CD14-positive monocyte (primary cell): ENCODE measurements around the gene COG2. TPM values are rescaled to one million over a fixed set of nuclear protein-coding genes. Genes with fewer than 3 reads are reported as not detected.

Source experiments
- DNase-seq, 3 donors: peaks; one replicate each; pipeline ENCODE4 v3.0.0-alpha.2; 2011 to 2022
- H2AFZ ChIP-seq: 2 replicates; pipeline ENCODE4 v1.6.0; 2012; ENCODE audit warnings: mild to moderate bottlenecking, low read depth, low read length, inconsistent platforms; ENCODE audit not compliant: insufficient read depth, poor library complexity, severe bottlenecking
- H3K27ac ChIP-seq, 2 donors: 1 replicate in 1 of 2; 2 replicates in 1 of 2; pipeline ENCODE4 v1.5.1; 2012 to 2013; ENCODE audit warnings: low read length in 2 of 2, control low read depth in 1 of 2, inconsistent platforms in 1 of 2, low read depth in 1 of 2, mild to moderate bottlenecking in 1 of 2
- H3K27me3 ChIP-seq, 2 donors: one replicate each; pipeline versions ENCODE4 v1.6.0 to v1.6.1; 2011 to 2013; ENCODE audit warnings: low read length in 2 of 2; ENCODE audit not compliant: control insufficient read depth in 2 of 2, insufficient read depth in 2 of 2
- H3K36me3 ChIP-seq, 2 donors: replicated peaks in 1 of 2; 1 replicate in 1 of 2; 2 replicates in 1 of 2; pipeline versions ENCODE4 v1.5.1 to v1.6.1; 2012 to 2013; ENCODE audit warnings: low read length in 2 of 2, control low read depth in 1 of 2, inconsistent platforms in 1 of 2, mild to moderate bottlenecking in 1 of 2; ENCODE audit not compliant: insufficient read depth in 2 of 2, control insufficient read depth in 1 of 2
- H3K4me1 ChIP-seq, 2 donors: 1 replicate in 1 of 2; 2 replicates in 1 of 2; pipeline versions ENCODE4 v1.5.1 to v1.6.1; 2012 to 2013; ENCODE audit warnings: low read length in 2 of 2, control low read depth in 1 of 2, inconsistent platforms in 1 of 2, mild to moderate bottlenecking in 1 of 2, moderate library complexity in 1 of 2; ENCODE audit not compliant: insufficient read depth in 2 of 2, control insufficient read depth in 1 of 2
- H3K4me2 ChIP-seq: replicated peaks from 2 replicates; pipeline ENCODE3; 2012; ENCODE audit warnings: low read length, moderate library complexity, mild to moderate bottlenecking; ENCODE audit not compliant: poor library complexity, severe bottlenecking; ENCODE audit errors: extremely low read depth
- H3K4me3 ChIP-seq, 3 experiments: fragments of 200-600 bp in 1 of 3; sonication (generic) in 1 of 3; replicated peaks in 1 of 3; 1 replicate in 2 of 3; 2 replicates in 1 of 3; pipeline ENCODE4 v1.5.1; 2011 to 2013; ENCODE audit warnings: low read length in 3 of 3, mild to moderate bottlenecking in 3 of 3, control low read depth in 2 of 3, low read depth in 2 of 3, inconsistent platforms in 1 of 3, moderate library complexity in 1 of 3
- H3K79me2 ChIP-seq: 2 replicates; pipeline ENCODE4 v1.6.0; 2012; ENCODE audit warnings: mild to moderate bottlenecking, control low read depth, inconsistent platforms, low read length, moderate library complexity; ENCODE audit not compliant: insufficient read depth
- H3K9ac ChIP-seq: 2 replicates; pipeline ENCODE4 v1.6.0; 2017; ENCODE audit warnings: low read length, mild to moderate bottlenecking; ENCODE audit not compliant: insufficient read depth, poor library complexity, severe bottlenecking
- H3K9me3 ChIP-seq, 2 donors: replicated peaks in 1 of 2; 1 replicate in 1 of 2; 2 replicates in 1 of 2; pipeline versions ENCODE4 v1.5.1 to v1.6.1; 2012 to 2013; ENCODE audit warnings: low read length in 2 of 2, control low read depth in 1 of 2; ENCODE audit not compliant: control insufficient read depth in 1 of 2, insufficient read depth in 1 of 2
- H4K20me1 ChIP-seq: 2 replicates; pipeline ENCODE4 v1.6.0; 2012; ENCODE audit warnings: mild to moderate bottlenecking, low read length, control low read depth, moderate library complexity; ENCODE audit not compliant: insufficient read depth
- H3K27ac Mint-ChIP-seq, 7 donors: one replicate each; pipeline ENCODE4 v1.8.0; 2020; ENCODE audit warnings: mild to moderate bottlenecking in 7 of 7, mixed read lengths in 7 of 7, moderate library complexity in 6 of 7, inconsistent platforms in 2 of 7
- H3K27me3 Mint-ChIP-seq, 3 donors: one replicate each; pipeline ENCODE4 v1.8.0; 2021 to 2022; ENCODE audit warnings: low read depth in 3 of 3, mild to moderate bottlenecking in 3 of 3, mixed read lengths in 3 of 3, moderate library complexity in 3 of 3, inconsistent platforms in 1 of 3
- H3K36me3 Mint-ChIP-seq, 2 donors: one replicate each; pipeline ENCODE4 v1.8.0; 2020; ENCODE audit warnings: mixed read lengths in 2 of 2, inconsistent platforms in 1 of 2, mild to moderate bottlenecking in 1 of 2
- H3K4me1 Mint-ChIP-seq: one replicate; pipeline ENCODE4 v1.8.0; 2020; ENCODE audit warnings: mild to moderate bottlenecking, mixed read lengths
- H3K4me3 Mint-ChIP-seq, 2 donors: one replicate each; pipeline ENCODE4 v1.8.0; 2020; ENCODE audit warnings: mild to moderate bottlenecking in 2 of 2, mixed read lengths in 2 of 2, moderate library complexity in 1 of 2
- H3K9me3 Mint-ChIP-seq, 7 donors: one replicate each; pipeline ENCODE4 v1.8.0; 2020 to 2022; ENCODE audit warnings: mixed read lengths in 7 of 7, mild to moderate bottlenecking in 6 of 7, moderate library complexity in 6 of 7, inconsistent platforms in 2 of 7
- WGBS: methylation state at CpG from one replicate; pipeline ENCODE4 v1.1.5; 2013; ENCODE audit warnings: missing lambda C conversion rate; ENCODE audit not compliant: insufficient coverage; 5-methylcytosine and 5-hydroxymethylcytosine counted together
- intact Hi-C, 2 donors: fragments of 100-400 bp; cut with micrococcal nuclease; formaldehyde crosslinking; loops; one replicate each; pipeline versions ENCODE4 v1.15.0 to v1.15.1; 2023
- polyA plus RNA-seq, 3 donors: library from polyadenylated mRNA; depleted of rRNA in 1 of 3; unstranded in 2 of 3; stranded (reverse) in 1 of 3; fragments of 300-500 nt in 2 of 3; fragments of >200 nt in 1 of 3; fragmentation: Illumina TruSeq in 2 of 3; gene quantifications; 1 replicate in 2 of 3; 2 replicates in 1 of 3; pipeline ENCODE4 v1.2.3, GENCODE V29; 2012 to 2021
- TF ChIP-seq, protein P1 (sequence below): fragments of 200-600 bp; IDR thresholded peaks from one replicate; pipeline ENCODE4 v1.8.0; 2022; ENCODE audit warnings: antibody characterized with exemption, mild to moderate bottlenecking

Gene COG2
- polyA plus RNA-seq, 3 donors, result 16.7 to 30.4 (median 24.7) TPM

- H3K79me2 ChIP-seq, result no peaks in the 10 kb centered on the region
- H4K20me1 ChIP-seq, result no peaks in the 10 kb centered on the region
- intact Hi-C loops, result no loop called here
- peaks cover 96 to 99% of the 10 kb centered on the region in 2 donors for H3K36me3 ChIP-seq
- no peak overlapping the region for H3K4me2 ChIP-seq
- H3K4me1 Mint-ChIP-seq, result peaks cover 2% of the 10 kb centered on the region
- H3K27ac ChIP-seq, result no peak overlapping the region
- no peaks in the 10 kb centered on the region for H3K27me3 ChIP-seq
- WGBS, result no CpG with 5 or more reads among the region's 2 CpGs
- peaks cover 75 to 95% of the 10 kb centered on the region in 2 donors for H3K36me3 Mint-ChIP-seq
- no peaks in the 10 kb centered on the region for H3K27me3 Mint-ChIP-seq
- no peaks in the 10 kb centered on the region for H3K4me1 ChIP-seq
- no peaks in the 10 kb centered on the region for H3K9me3 ChIP-seq
- H3K9ac ChIP-seq, result no peak overlapping the region
- no peak overlapping the region for H2AFZ ChIP-seq
- peaks cover 0 to 4% (median 0%) of the 10 kb centered on the region in 7 donors for H3K9me3 Mint-ChIP-seq
- no peak overlapping the region for H3K4me3 Mint-ChIP-seq
- TF ChIP-seq, protein P1, sequence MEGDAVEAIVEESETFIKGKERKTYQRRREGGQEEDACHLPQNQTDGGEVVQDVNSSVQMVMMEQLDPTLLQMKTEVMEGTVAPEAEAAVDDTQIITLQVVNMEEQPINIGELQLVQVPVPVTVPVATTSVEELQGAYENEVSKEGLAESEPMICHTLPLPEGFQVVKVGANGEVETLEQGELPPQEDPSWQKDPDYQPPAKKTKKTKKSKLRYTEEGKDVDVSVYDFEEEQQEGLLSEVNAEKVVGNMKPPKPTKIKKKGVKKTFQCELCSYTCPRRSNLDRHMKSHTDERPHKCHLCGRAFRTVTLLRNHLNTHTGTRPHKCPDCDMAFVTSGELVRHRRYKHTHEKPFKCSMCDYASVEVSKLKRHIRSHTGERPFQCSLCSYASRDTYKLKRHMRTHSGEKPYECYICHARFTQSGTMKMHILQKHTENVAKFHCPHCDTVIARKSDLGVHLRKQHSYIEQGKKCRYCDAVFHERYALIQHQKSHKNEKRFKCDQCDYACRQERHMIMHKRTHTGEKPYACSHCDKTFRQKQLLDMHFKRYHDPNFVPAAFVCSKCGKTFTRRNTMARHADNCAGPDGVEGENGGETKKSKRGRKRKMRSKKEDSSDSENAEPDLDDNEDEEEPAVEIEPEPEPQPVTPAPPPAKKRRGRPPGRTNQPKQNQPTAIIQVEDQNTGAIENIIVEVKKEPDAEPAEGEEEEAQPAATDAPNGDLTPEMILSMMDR, result no peak
- DNase-seq, result no peak
- H3K27ac Mint-ChIP-seq, result no peak overlapping the region
- no peak overlapping the region for H3K4me3 ChIP-seq
Measured at GRCh38 chr1:230679825-230680224, 37.5 kb downstream of the COG2 start.

GRCh38 chr1:230680300-230681025 lies 38.2 kb downstream of the COG2 start:
- H2AFZ ChIP-seq, result no peak overlapping the region
- peaks cover 96 to 100% of the 10 kb centered on the region in 2 donors for H3K36me3 ChIP-seq
- Mint-ChIP-seq H3K4me3 (no peak overlapping the region), H3K27ac (peak overlapping the region in 2 of 7 donors; percentile 61 to 77), H3K4me1 (peaks cover 2% of the 10 kb centered on the region), H3K9me3 (peaks cover 0 to 4% (median 0%) of the 10 kb centered on the region in 7 donors), H3K36me3 (peaks cover 78 to 95% of the 10 kb centered on the region in 2 donors), H3K27me3 (no peaks in the 10 kb centered on the region)
- no peaks in the 10 kb centered on the region for H3K4me1 ChIP-seq
- H3K4me3 ChIP-seq, result no peak overlapping the region
- DNase-seq, result no peak
- H4K20me1 ChIP-seq, result no peaks in the 10 kb centered on the region
- TF ChIP-seq, protein P1, result no peak
- no peak overlapping the region for H3K27ac ChIP-seq
- no peaks in the 10 kb centered on the region for H3K79me2 ChIP-seq
- H3K27me3 ChIP-seq, result no peaks in the 10 kb centered on the region
- no peak overlapping the region for H3K4me2 ChIP-seq
- intact Hi-C loops, result no loop called here
- H3K9ac ChIP-seq, result no peak overlapping the region
- no peaks in the 10 kb centered on the region for H3K9me3 ChIP-seq
- 0% methylated on average over 1 of the region's 4 CpGs for WGBS
